Activated naive CD4-positive, alpha-beta T cell treated with anti-CD3 and anti-CD28 coated beads, Interleukin-2, amount 50 U/mL, for 72 hours (primary cell): ENCODE data around the gene C14orf180. TPM values are rescaled to one million over a fixed set of nuclear protein-coding genes. Genes with fewer than 3 reads are reported as not detected.
A peak's percentile ranks its signal among the peaks of the same experiment; 100 is the strongest.

Experiments
- ATAC-seq, 2 donors: fragments of 150-1000 bp; cut with Tn5 transposase; 2 replicates each; pipeline ENCODE4 v1.10.0; 2021; ENCODE audit warnings: mild to moderate bottlenecking in 2 of 2, moderate library complexity in 2 of 2
- DNase-seq, 2 donors: peaks; one replicate each; pipeline ENCODE4 v3.0.0; 2021 to 2022; ENCODE audit warnings: low spot score in 2 of 2
- H3K27ac Mint-ChIP-seq, 2 donors: one replicate each; pipeline ENCODE4 v1.8.0; 2022; ENCODE audit warnings: mild to moderate bottlenecking in 2 of 2, mixed read lengths in 2 of 2
- H3K36me3 Mint-ChIP-seq, 2 donors: one replicate each; pipeline ENCODE4 v1.8.0; 2022; ENCODE audit warnings: mixed read lengths in 2 of 2
- H3K9me3 Mint-ChIP-seq, 2 donors: one replicate each; pipeline ENCODE4 v1.8.0; 2022; ENCODE audit warnings: mixed read lengths in 2 of 2
- total RNA-seq, 2 donors: library from RNA; stranded (reverse); gene quantifications; one replicate each; pipeline ENCODE4 v1.2.3, GENCODE V29; 2022

Gene C14orf180
- not detected for total RNA-seq

GRCh38 chr14:104579507-104579906 lies at the start of gene C14orf180:
Gene C14orf180, plus strand, starts transcription at chr14:104579764. Its CDS starts 6,667 bp downstream, at chr14:104586431.
- Mint-ChIP-seq H3K27ac (no peak within 1 kb of the TSS), H3K36me3 (no peaks in the 10 kb centered on the region), H3K9me3 (no peaks in the 10 kb centered on the region)
- no peak for ATAC-seq
- no peak for DNase-seq

- ATAC-seq (no peak), DNase-seq (no peak)
- peaks cover 20 to 23% of the 10 kb centered on the region in 2 donors for H3K9me3 Mint-ChIP-seq
- H3K27ac Mint-ChIP-seq = no peak overlapping the region
- peaks cover 16 to 17% of the 10 kb centered on the region in 2 donors for H3K36me3 Mint-ChIP-seq
These were observed 48.9 kb upstream of the C14orf180 start for GRCh38 chr14:104530646-104531045.

GRCh38 chr14:104531421-104532190 lies 48.0 kb upstream of the C14orf180 start:
- H3K9me3 Mint-ChIP-seq = peaks cover 19% of the 10 kb centered on the region in 2 donors
- ATAC-seq (no peak), DNase-seq (no peak)
- H3K27ac Mint-ChIP-seq = no peak overlapping the region
- peaks cover 16 to 17% of the 10 kb centered on the region in 2 donors for H3K36me3 Mint-ChIP-seq

GRCh38 chr14:104532191-104532555 lies 47.4 kb upstream of the C14orf180 start:
- DNase-seq (no peak), ATAC-seq (no peak)
- Mint-ChIP-seq H3K9me3 (peaks cover 13% of the 10 kb centered on the region in 2 donors), H3K27ac (no peak overlapping the region), H3K36me3 (peaks cover 13 to 16% of the 10 kb centered on the region in 2 donors)

GRCh38 chr14:104534036-104534435 lies 45.5 kb upstream of the C14orf180 start:
- peaks cover 0 to 8% of the 10 kb centered on the region in 2 donors for H3K36me3 Mint-ChIP-seq
- no peaks in the 10 kb centered on the region for H3K9me3 Mint-ChIP-seq
- DNase-seq = no peak
- no peak overlapping the region for H3K27ac Mint-ChIP-seq
- ATAC-seq = no peak

GRCh38 chr14:104536942-104537612 lies 42.5 kb upstream of the C14orf180 start:
- ATAC-seq (no peak), DNase-seq (no peak)
- no peaks in the 10 kb centered on the region for H3K9me3 Mint-ChIP-seq
- H3K36me3 Mint-ChIP-seq = peaks cover 0 to 8% of the 10 kb centered on the region in 2 donors
- no peak overlapping the region for H3K27ac Mint-ChIP-seq

- ATAC-seq = no peak
These were observed 42.0 kb upstream of the C14orf180 start for GRCh38 chr14:104537613-104537988.

GRCh38 chr14:104541905-104542465 lies 37.6 kb upstream of the C14orf180 start:
- no peaks in the 10 kb centered on the region for H3K9me3 Mint-ChIP-seq
- no peaks in the 10 kb centered on the region for H3K36me3 Mint-ChIP-seq
- DNase-seq (no peak), ATAC-seq (no peak)
- H3K27ac Mint-ChIP-seq = no peak overlapping the region

More at GRCh38 chr14:104537613-104537988, 42.0 kb upstream of the C14orf180 start:
- Mint-ChIP-seq H3K36me3 (peaks cover 0 to 8% of the 10 kb centered on the region in 2 donors), H3K9me3 (no peaks in the 10 kb centered on the region), H3K27ac (no peak overlapping the region)
- no peak for DNase-seq

GRCh38 chr14:104542871-104543830 lies 36.4 kb upstream of the C14orf180 start:
- H3K9me3 Mint-ChIP-seq = no peaks in the 10 kb centered on the region
- no peak overlapping the region for H3K27ac Mint-ChIP-seq
- ATAC-seq = no peak
- no peak for DNase-seq
- H3K36me3 Mint-ChIP-seq = no peaks in the 10 kb centered on the region

- DNase-seq (no peak), ATAC-seq (no peak)
- Mint-ChIP-seq H3K9me3 (no peaks in the 10 kb centered on the region), H3K27ac (no peak overlapping the region), H3K36me3 (no peaks in the 10 kb centered on the region)
These were observed 35.1 kb upstream of the C14orf180 start for GRCh38 chr14:104544362-104544961.

- Mint-ChIP-seq H3K27ac (no peak overlapping the region), H3K9me3 (no peaks in the 10 kb centered on the region), H3K36me3 (no peaks in the 10 kb centered on the region)
- DNase-seq (peak in 1 of 2 donors; percentile 48), ATAC-seq (no peak)
These were observed 34.2 kb upstream of the C14orf180 start for GRCh38 chr14:104545151-104545941.

GRCh38 chr14:104545942-104546501 lies 33.5 kb upstream of the C14orf180 start:
- no peaks in the 10 kb centered on the region for H3K9me3 Mint-ChIP-seq
- no peak overlapping the region for H3K27ac Mint-ChIP-seq
- no peak for ATAC-seq
- H3K36me3 Mint-ChIP-seq = no peaks in the 10 kb centered on the region
- no peak for DNase-seq

GRCh38 chr14:104546591-104547309 lies 32.8 kb upstream of the C14orf180 start:
- H3K36me3 Mint-ChIP-seq = no peaks in the 10 kb centered on the region
- ATAC-seq (no peak), DNase-seq (no peak)
- no peaks in the 10 kb centered on the region for H3K9me3 Mint-ChIP-seq
- no peak overlapping the region for H3K27ac Mint-ChIP-seq

- ATAC-seq (no peak), DNase-seq (no peak)
- Mint-ChIP-seq H3K9me3 (no peaks in the 10 kb centered on the region), H3K36me3 (no peaks in the 10 kb centered on the region), H3K27ac (no peak overlapping the region)
These were observed 32.1 kb upstream of the C14orf180 start for GRCh38 chr14:104547310-104547997.
